Pancreas (tissue), 10 donors: ENCODE data around the gene TMCC1. TPM values are rescaled to one million over a fixed set of nuclear protein-coding genes. Genes with fewer than 3 reads are reported as not detected.

ENCODE experiments used
- ATAC-seq, 4 donors: fragments of 200-7000 bp; cut with Tn5 transposase; one replicate each; pipeline versions ENCODE4 v1.8.0 to v1.9.1; 2020; ENCODE audit warnings: mild to moderate bottlenecking in 4 of 4, moderate library complexity in 4 of 4
- DNase-seq, 6 donors: peaks; one replicate each; pipeline ENCODE4 v3.0.0-alpha.2; 2020
- FAIRE-seq: peaks from 2 replicates; lab custom pipeline; 2012; peaks lifted over from hg19 to GRCh38; lab: Jason Lieb, UNC
- H3K27ac ChIP-seq, 4 donors: fragments of 200-600 bp; sonication (generic); 1 replicate in 3 of 4; 2 replicates in 1 of 4; pipeline versions ENCODE4 v1.5.0 to v1.8.0; 2020
- H3K27me3 ChIP-seq, 4 donors: fragments of 200-600 bp; one replicate each; pipeline ENCODE4 v1.8.0; 2021
- H3K36me3 ChIP-seq, 3 donors: fragments of 200-600 bp; sonication (generic) in 1 of 3; one replicate each; pipeline versions ENCODE4 v1.5.0 to v1.8.0; 2020 to 2021
- H3K4me1 ChIP-seq, 3 donors: fragments of 200-600 bp; one replicate each; pipeline ENCODE4 v1.8.0; 2021
- H3K4me3 ChIP-seq, 4 donors: fragments of 200-600 bp; sonication (generic) in 2 of 4; one replicate each; pipeline versions ENCODE4 v1.5.0 to v1.8.0; 2020 to 2021
- H3K9me3 ChIP-seq, 4 donors: fragments of 200-600 bp; one replicate each; pipeline ENCODE4 v1.8.0; 2021
- whole genome bisulfite sequencing, 2 donors: extraction: QIAGEN DNeasy Blood & Tissue Kit; methylation state at CpG; one replicate each; pipeline ENCODE4 v1.1.7; 2013; 5-methylcytosine and 5-hydroxymethylcytosine counted together
- intact Hi-C, 3 donors: fragments of 100-400 bp; cut with DNase I; formaldehyde crosslinking; loops; one replicate each; pipeline versions ENCODE4 v1.11.1 to v1.14.2; 2022
- polyA plus RNA-seq, 2 donors: library from polyadenylated mRNA; stranded (reverse); fragments of 200-250 nt; gene quantifications; one replicate each; pipeline ENCODE4 v1.2.3, GENCODE V29; 2013
- total RNA-seq, 6 donors: library from RNA; stranded (reverse); fragmentation: NEBNext Ultra II Directional in 4 of 6; extraction: Animal tissue kit (Norgen Biotek cat#: 25700) in 4 of 6; gene quantifications; one replicate each; pipeline versions ENCODE4 v1.2.1 to v1.2.4, GENCODE V29; 2021 to 2023
- TF ChIP-seq, protein P1 (sequence below), 4 donors: fragments of 200-600 bp; sonication (generic) in 3 of 4; IDR thresholded peaks; one replicate each; pipeline versions ENCODE4 v1.5.0 to v1.8.0; 2021; ENCODE audit warnings: antibody characterized with exemption in 4 of 4
- donor health status: healthy with polysubstance abuse.
- donor health status: DM: no; HTN: no; CAD: no; lungs with moderate emphysema.
- donor health status: DM: no; HTN: no; CAD: no.
- donor health status: control.
- donor health status: control.
- donor health status: Bipolar disorder and iron deficiency.
- donor health status: DM: yes; HTN: yes; CAD: no.
- donor health status: DM: no; HTN: no; CAD: no.
- donor health status: DM: no; HTN: no; CAD: no.
- donor health status: DM: yes; HTN: yes; CAD: no.

Gene TMCC1
- total and polyA plus RNA-seq, 8 donors: 5.6 to 27.5 (median 16.9) TPM

DNA sequence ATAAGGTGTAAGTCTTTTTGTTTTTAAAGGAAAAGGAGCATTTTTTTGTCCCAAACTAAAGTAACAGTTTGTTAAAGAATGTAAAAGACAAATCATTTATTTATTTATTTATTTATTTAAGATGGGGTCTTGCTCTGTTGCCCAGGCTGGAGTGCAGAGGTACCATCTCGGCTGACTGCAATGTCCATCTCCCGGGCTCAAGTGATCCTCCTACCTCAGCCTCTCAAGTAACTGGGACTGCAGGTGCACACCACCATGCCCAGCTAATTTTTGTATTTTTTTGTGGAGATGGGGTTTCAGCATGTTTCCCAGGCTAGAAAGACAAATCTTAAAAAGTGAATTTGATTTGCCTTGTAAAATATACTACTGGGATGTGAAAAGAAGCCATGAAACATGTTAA is 200.8 kb downstream of the TMCC1 start:
- no peak for ATAC-seq
- Histone ChIP-seq H3K36me3 (no peaks in the 10 kb centered on the region), H3K27ac (no peak overlapping the region), H3K4me3 (no peak overlapping the region), H3K9me3 (no peaks in the 10 kb centered on the region), H3K4me1 (peaks cover under 1 to 6% (median 3%) of the 10 kb centered on the region in 3 donors), H3K27me3 (no peaks in the 10 kb centered on the region)
- TF ChIP-seq, protein P1, sequence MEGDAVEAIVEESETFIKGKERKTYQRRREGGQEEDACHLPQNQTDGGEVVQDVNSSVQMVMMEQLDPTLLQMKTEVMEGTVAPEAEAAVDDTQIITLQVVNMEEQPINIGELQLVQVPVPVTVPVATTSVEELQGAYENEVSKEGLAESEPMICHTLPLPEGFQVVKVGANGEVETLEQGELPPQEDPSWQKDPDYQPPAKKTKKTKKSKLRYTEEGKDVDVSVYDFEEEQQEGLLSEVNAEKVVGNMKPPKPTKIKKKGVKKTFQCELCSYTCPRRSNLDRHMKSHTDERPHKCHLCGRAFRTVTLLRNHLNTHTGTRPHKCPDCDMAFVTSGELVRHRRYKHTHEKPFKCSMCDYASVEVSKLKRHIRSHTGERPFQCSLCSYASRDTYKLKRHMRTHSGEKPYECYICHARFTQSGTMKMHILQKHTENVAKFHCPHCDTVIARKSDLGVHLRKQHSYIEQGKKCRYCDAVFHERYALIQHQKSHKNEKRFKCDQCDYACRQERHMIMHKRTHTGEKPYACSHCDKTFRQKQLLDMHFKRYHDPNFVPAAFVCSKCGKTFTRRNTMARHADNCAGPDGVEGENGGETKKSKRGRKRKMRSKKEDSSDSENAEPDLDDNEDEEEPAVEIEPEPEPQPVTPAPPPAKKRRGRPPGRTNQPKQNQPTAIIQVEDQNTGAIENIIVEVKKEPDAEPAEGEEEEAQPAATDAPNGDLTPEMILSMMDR (IDR thresholded peaks at IDR 0.05): no peak
- intact Hi-C loops: no loop called here
- WGBS, 2 donors: 98% methylated on average over 2 of the region's 2 CpGs
- FAIRE-seq: no peak
- no peak for DNase-seq

DNA sequence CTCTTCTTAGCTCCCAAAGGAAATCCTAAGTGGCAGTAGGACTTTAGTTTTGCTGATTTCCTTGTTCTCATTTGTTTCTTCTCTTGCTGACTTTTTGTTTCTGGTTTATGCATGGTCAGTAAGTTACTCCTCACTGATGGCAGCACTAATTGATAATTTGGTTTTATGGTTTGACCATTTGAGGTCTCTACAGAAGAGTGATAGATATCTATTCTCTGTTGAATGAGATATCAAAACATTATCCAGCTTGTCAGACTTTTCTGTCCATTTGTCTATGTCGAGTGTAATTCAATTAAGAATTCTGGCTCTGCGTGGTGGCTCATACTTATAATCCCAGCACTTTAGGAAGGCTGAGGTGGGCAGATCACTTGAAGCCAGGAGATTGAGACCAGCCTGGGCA is 202.5 kb downstream of the TMCC1 start:
- Histone ChIP-seq H3K27me3 (no peaks in the 10 kb centered on the region), H3K4me3 (no peak overlapping the region), H3K4me1 (peaks cover 7 to 14% (median 9%) of the 10 kb centered on the region in 3 donors), H3K36me3 (no peaks in the 10 kb centered on the region), H3K9me3 (no peaks in the 10 kb centered on the region), H3K27ac (no peak overlapping the region)
- FAIRE-seq (no peak), DNase-seq (no peak), ATAC-seq (no peak)
- TF ChIP-seq, protein P1 (IDR thresholded peaks at IDR 0.05): no peak
- 96 to 97% methylated on average over 2 of the region's 2 CpGs for WGBS, 2 donors
- intact Hi-C loops: no loop called here

DNA sequence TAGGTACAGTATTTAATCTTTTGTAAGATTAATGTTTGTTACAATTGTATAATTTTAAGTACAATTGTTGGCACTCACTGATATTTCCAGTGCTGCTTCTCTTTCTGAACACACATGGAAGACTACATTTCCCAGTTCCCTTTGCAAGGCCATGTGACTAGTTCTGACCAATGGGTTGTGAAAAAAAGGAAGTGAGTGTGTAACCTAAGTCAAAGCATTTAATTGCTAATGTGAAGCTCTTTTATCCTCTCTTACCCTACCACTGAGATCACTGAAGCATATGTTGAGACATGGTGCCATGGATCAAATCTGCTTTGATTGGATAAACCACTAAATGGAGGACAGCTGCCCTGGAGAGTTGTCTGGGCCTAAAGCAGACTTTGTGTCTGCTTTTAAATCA is 203.1 kb downstream of the TMCC1 start:
- Histone ChIP-seq H3K9me3 (no peaks in the 10 kb centered on the region), H3K4me3 (no peak overlapping the region), H3K27ac (no peak overlapping the region), H3K36me3 (no peaks in the 10 kb centered on the region), H3K4me1 (peaks cover 7 to 14% (median 9%) of the 10 kb centered on the region in 3 donors), H3K27me3 (no peaks in the 10 kb centered on the region)
- DNase-seq (no peak), FAIRE-seq (peak; percentile 39), ATAC-seq (peak; percentile 47 to 72 (median 65))
- intact Hi-C loops: no loop called here
- TF ChIP-seq, protein P1 (IDR thresholded peaks at IDR 0.05): no peak

DNA sequence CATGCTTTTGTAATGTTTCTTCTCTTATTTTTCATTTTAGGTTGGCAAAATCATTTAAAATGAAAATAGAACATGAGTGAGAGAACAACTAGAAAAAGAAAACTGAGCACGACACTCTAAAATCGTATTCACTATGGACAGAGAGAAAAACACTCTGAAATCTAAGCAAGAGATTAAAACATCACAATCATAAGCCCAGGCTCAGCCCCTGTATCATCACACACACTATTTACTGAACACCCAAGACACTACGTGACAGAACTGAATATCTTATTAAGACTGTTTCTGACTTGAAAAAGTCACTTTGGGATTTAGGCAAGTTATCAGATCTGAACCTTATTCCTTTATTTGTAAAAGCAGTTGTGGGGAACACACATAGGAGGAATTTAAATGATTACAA is 204.5 kb downstream of the TMCC1 start:
- FAIRE-seq: no peak
- H3K4me3 ChIP-seq: no peak overlapping the region
- TF ChIP-seq, protein P1 (IDR thresholded peaks at IDR 0.05): no peak
- no peaks in the 10 kb centered on the region for H3K27me3 ChIP-seq
- peak overlapping the region in 1 of 4 donors; percentile 67 for H3K27ac ChIP-seq
- intact Hi-C loops: no loop called here
- peaks cover 7 to 17% (median 12%) of the 10 kb centered on the region in 3 donors for H3K4me1 ChIP-seq
- no peaks in the 10 kb centered on the region for H3K9me3 ChIP-seq
- no peaks in the 10 kb centered on the region for H3K36me3 ChIP-seq
- ATAC-seq: no peak
- WGBS, 2 donors: 72 to 80% methylated on average over 3 of the region's 3 CpGs
- no peak for DNase-seq

DNA sequence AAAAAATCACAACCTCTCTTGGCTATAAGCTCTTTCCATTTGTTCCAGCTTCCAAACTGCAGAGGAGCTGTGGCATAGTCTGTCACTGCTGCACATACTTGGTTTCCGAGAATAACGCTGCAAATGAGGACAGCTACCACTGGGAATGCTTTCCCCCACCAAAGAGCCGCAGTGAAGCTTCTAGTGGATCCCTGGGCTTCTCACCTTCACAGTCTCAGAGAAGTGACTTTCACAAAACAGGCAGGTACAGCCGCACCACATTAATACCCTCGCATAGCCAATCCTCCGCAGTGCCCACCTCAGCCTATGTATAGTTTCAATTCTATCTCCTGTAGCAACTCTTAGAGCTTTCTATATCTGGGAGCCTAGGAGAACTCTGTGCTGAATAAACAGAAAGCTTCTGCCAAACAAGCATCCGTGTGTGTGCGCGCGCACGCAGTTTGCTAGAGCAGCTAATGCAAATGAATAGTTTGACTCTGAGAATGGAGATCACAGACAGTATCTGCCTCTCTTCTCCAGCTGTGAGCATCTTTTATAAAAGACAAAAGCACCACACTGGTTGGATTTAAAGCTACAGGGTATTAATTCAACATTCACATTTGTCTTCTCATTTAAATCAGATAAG is 205.1 kb downstream of the TMCC1 start:
- intact Hi-C loops: no loop called here
- Histone ChIP-seq H3K36me3 (no peaks in the 10 kb centered on the region), H3K27me3 (no peaks in the 10 kb centered on the region), H3K4me1 (peaks cover 7 to 17% (median 15%) of the 10 kb centered on the region in 3 donors), H3K27ac (peak overlapping the region in 3 of 4 donors; percentile 27 to 67 (median 46)), H3K4me3 (peak overlapping the region in 2 of 4 donors; percentile 5 to 20), H3K9me3 (no peaks in the 10 kb centered on the region)
- ATAC-seq (peak; percentile 49 to 79 (median 67)), DNase-seq (peak; percentile 33 to 77 (median 58)), FAIRE-seq (no peak)
- WGBS, 2 donors: 39 to 43% methylated on average over 11 of the region's 11 CpGs
- TF ChIP-seq, protein P1 (IDR thresholded peaks at IDR 0.05): no peak
